ENCODE results near the gene BTNL2. TPM values are rescaled to one million over a fixed set of nuclear protein-coding genes. Genes with fewer than 3 reads are reported as not detected.
A peak's percentile ranks its signal among the peaks of the same experiment; 100 is the strongest.

Gene BTNL2
- total and polyA plus RNA-seq, 2 donors from 2014 or later = not detected

- Histone ChIP-seq H3K4me3 (ENCODE audit: low read length in 3 of 3) (no peak overlapping the region), H3K9ac (ENCODE audit: low read length in 3 of 3) (no peak overlapping the region), H3K27ac (ENCODE audit: low read depth in 2 of 2, low read length in 2 of 2) (peak overlapping the region in 1 of 2 donors; percentile 11), H3K36me3 (ENCODE audit: control insufficient read depth in 2 of 3, insufficient read depth in 3 of 3, low read length in 3 of 3) (no peaks in the 10 kb centered on the region), H3K9me3 (ENCODE audit: control insufficient read depth in 2 of 3, insufficient read depth in 1 of 3, low read length in 3 of 3) (no peaks in the 10 kb centered on the region), H3K4me1 (ENCODE audit: control insufficient read depth in 2 of 3, insufficient read depth in 2 of 3, low read depth in 1 of 3, low read length in 3 of 3) (no peaks in the 10 kb centered on the region), H3K27me3 (ENCODE audit: control insufficient read depth, insufficient read depth, low read length) (no peaks in the 10 kb centered on the region)
- TF ChIP-seq, protein P1, sequence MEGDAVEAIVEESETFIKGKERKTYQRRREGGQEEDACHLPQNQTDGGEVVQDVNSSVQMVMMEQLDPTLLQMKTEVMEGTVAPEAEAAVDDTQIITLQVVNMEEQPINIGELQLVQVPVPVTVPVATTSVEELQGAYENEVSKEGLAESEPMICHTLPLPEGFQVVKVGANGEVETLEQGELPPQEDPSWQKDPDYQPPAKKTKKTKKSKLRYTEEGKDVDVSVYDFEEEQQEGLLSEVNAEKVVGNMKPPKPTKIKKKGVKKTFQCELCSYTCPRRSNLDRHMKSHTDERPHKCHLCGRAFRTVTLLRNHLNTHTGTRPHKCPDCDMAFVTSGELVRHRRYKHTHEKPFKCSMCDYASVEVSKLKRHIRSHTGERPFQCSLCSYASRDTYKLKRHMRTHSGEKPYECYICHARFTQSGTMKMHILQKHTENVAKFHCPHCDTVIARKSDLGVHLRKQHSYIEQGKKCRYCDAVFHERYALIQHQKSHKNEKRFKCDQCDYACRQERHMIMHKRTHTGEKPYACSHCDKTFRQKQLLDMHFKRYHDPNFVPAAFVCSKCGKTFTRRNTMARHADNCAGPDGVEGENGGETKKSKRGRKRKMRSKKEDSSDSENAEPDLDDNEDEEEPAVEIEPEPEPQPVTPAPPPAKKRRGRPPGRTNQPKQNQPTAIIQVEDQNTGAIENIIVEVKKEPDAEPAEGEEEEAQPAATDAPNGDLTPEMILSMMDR (IDR thresholded peaks at IDR 0.05; ENCODE audit: borderline replicate concordance, extremely low read depth, insufficient read depth) = no peak
- intact Hi-C loops (cut with DNase I) = no loop called here
- DNase-seq (peak in 3 of 5 donors; percentile 49 to 80 (median 74)), FAIRE-seq (no peak)
Measured at GRCh38 chr6:32393665-32394420, 13.1 kb downstream of the BTNL2 start.

DNA sequence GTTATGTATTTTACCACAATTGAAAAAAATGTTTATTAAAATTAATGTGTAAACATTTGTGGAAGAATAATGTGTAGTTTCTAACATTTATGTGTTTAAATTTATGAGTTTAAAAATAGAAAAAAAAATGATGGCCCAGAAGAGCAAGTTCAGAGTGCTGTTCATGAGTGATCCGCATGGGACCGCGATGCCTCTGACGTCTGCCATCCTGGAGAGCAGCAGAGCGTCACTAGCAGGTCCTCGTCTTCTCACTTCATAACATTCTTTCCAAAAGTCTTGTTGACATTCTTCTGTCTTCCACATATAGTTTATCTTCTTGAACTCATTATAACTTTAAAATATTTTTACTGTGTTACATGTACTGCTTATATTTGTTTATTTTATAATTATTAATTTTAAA, 15.5 kb downstream of the BTNL2 start:
- no peak overlapping the region for H3K9ac ChIP-seq (ENCODE audit: low read length in 3 of 3)
- H3K36me3 ChIP-seq (ENCODE audit: control insufficient read depth in 2 of 3, insufficient read depth in 3 of 3, low read length in 3 of 3) = no peaks in the 10 kb centered on the region
- no peak overlapping the region for H3K27ac ChIP-seq (ENCODE audit: low read depth in 2 of 2, low read length in 2 of 2)
- H3K4me1 ChIP-seq (ENCODE audit: control insufficient read depth in 2 of 3, insufficient read depth in 2 of 3, low read depth in 1 of 3, low read length in 3 of 3) = no peaks in the 10 kb centered on the region
- FAIRE-seq = no peak
- TF ChIP-seq, protein P1 (IDR thresholded peaks at IDR 0.05; ENCODE audit: borderline replicate concordance, extremely low read depth, insufficient read depth) = no peak
- no peak for DNase-seq
- intact Hi-C loops (cut with DNase I) = no loop called here
- H3K9me3 ChIP-seq (ENCODE audit: control insufficient read depth in 2 of 3, insufficient read depth in 1 of 3, low read length in 3 of 3) = no peaks in the 10 kb centered on the region
- no peaks in the 10 kb centered on the region for H3K27me3 ChIP-seq (ENCODE audit: control insufficient read depth, insufficient read depth, low read length)
- no peak overlapping the region for H3K4me3 ChIP-seq (ENCODE audit: low read length in 3 of 3)

GRCh38 chr6:32387589-32388340, 19.2 kb downstream of the BTNL2 start:
- DNase-seq = peak in 1 of 5 donors; percentile 12

More at GRCh38 chr6:32387589-32388340, 19.2 kb downstream of the BTNL2 start:
- H3K9me3 ChIP-seq (ENCODE audit: control insufficient read depth in 2 of 3, insufficient read depth in 1 of 3, low read length in 3 of 3) = no peaks in the 10 kb centered on the region
- no peaks in the 10 kb centered on the region for H3K36me3 ChIP-seq (ENCODE audit: control insufficient read depth in 2 of 3, insufficient read depth in 3 of 3, low read length in 3 of 3)
- FAIRE-seq = no peak
- H3K27ac ChIP-seq (ENCODE audit: low read depth in 2 of 2, low read length in 2 of 2) = no peak overlapping the region
- H3K4me1 ChIP-seq (ENCODE audit: control insufficient read depth in 2 of 3, insufficient read depth in 2 of 3, low read depth in 1 of 3, low read length in 3 of 3) = no peaks in the 10 kb centered on the region
- H3K4me3 ChIP-seq (ENCODE audit: low read length in 3 of 3) = no peak overlapping the region
- TF ChIP-seq, protein P1 (IDR thresholded peaks at IDR 0.05; ENCODE audit: borderline replicate concordance, extremely low read depth, insufficient read depth) = no peak
- no peaks in the 10 kb centered on the region for H3K27me3 ChIP-seq (ENCODE audit: control insufficient read depth, insufficient read depth, low read length)
- intact Hi-C loops (cut with DNase I) = no loop called here
- H3K9ac ChIP-seq (ENCODE audit: low read length in 3 of 3) = no peak overlapping the region
